GM23248 (cell line): ENCODE results near the gene DXO. TPM values are rescaled to one million over a fixed set of nuclear protein-coding genes. Genes with fewer than 3 reads are reported as not detected.

Experiments
- DNase-seq: peaks from one replicate; pipeline ENCODE4 v3.0.0-alpha.2; 2015
- H2AFZ ChIP-seq: fragments of 200-600 bp; sonication (generic); 2 replicates; pipeline ENCODE4 v1.6.1; 2016; ENCODE audit warnings: antibody characterized with exemption
- H3F3A ChIP-seq: fragments of 200-600 bp; sonication (generic); 2 replicates; pipeline ENCODE4 v1.6.1; 2016; ENCODE audit warnings: mild to moderate bottlenecking, antibody characterized with exemption, mixed run types; ENCODE audit not compliant: insufficient read depth
- H3K27ac ChIP-seq: fragments of 200-600 bp; sonication (generic); 2 replicates; pipeline ENCODE4 v1.5.1; 2016; ENCODE audit warnings: mild to moderate bottlenecking
- H3K27me3 ChIP-seq: fragments of 200-600 bp; sonication (generic); replicated peaks from 2 replicates; pipeline ENCODE4 v1.6.1; 2016; ENCODE audit warnings: mild to moderate bottlenecking; ENCODE audit not compliant: insufficient read depth
- H3K36me3 ChIP-seq: fragments of 200-600 bp; sonication (generic); 2 replicates; pipeline ENCODE4 v1.6.1; 2016; ENCODE audit warnings: low read depth, mild to moderate bottlenecking
- H3K4me1 ChIP-seq: fragments of 200-600 bp; sonication (generic); 2 replicates; pipeline ENCODE4 v1.6.1; 2016; ENCODE audit warnings: mild to moderate bottlenecking; ENCODE audit not compliant: insufficient read depth
- H3K4me2 ChIP-seq: fragments of 200-600 bp; sonication (generic); one replicate; pipeline ENCODE4 v1.6.1; 2016; ENCODE audit warnings: mild to moderate bottlenecking; ENCODE audit not compliant: unreplicated experiment
- H3K4me3 ChIP-seq: fragments of 200-600 bp; sonication (generic); 2 replicates; pipeline ENCODE4 v1.5.1; 2016; ENCODE audit warnings: mild to moderate bottlenecking
- H3K79me2 ChIP-seq: fragments of 200-600 bp; sonication (generic); 2 replicates; pipeline ENCODE4 v1.6.1; 2016; ENCODE audit warnings: mild to moderate bottlenecking; ENCODE audit not compliant: insufficient read depth
- H3K9ac ChIP-seq: fragments of 200-600 bp; sonication (generic); 2 replicates; pipeline ENCODE4 v1.6.1; 2016; ENCODE audit warnings: mild to moderate bottlenecking
- H3K9me2 ChIP-seq: fragments of 200-600 bp; sonication (generic); 2 replicates; pipeline ENCODE4 v1.6.1; 2016; ENCODE audit warnings: mixed run types, mild to moderate bottlenecking, moderate library complexity; ENCODE audit not compliant: insufficient read depth
- H3K9me3 ChIP-seq: fragments of 200-600 bp; sonication (generic); one replicate; pipeline ENCODE4 v1.6.1; 2017; ENCODE audit warnings: low read depth
- H4K20me1 ChIP-seq: fragments of 200-600 bp; sonication (generic); 2 replicates; pipeline ENCODE4 v1.6.0; 2016; ENCODE audit not compliant: insufficient read depth
- EZH2 ChIP-seq: fragments of 200-600 bp; sonication (generic); IDR thresholded peaks from 2 replicates; pipeline ENCODE4 v1.6.1; 2018; ENCODE audit warnings: antibody characterized with exemption, mild to moderate bottlenecking; ENCODE audit not compliant: insufficient read depth, poor library complexity, severe bottlenecking
- EZH2phosphoT487 ChIP-seq: fragments of 200-600 bp; sonication (generic); IDR thresholded peaks from 2 replicates; pipeline ENCODE4 v1.6.1; 2018; ENCODE audit warnings: antibody characterized with exemption, moderate library complexity, mild to moderate bottlenecking, low read depth; ENCODE audit not compliant: insufficient read depth
- WGBS, 2 experiments: methylation state at CpG; one replicate each; pipeline ENCODE4 v1.1.6; 2015 to 2017; ENCODE audit warnings: low lambda C conversion rate in 2 of 2, low coverage in 1 of 2; ENCODE audit errors: missing lambda C conversion rate in 2 of 2; 5-methylcytosine and 5-hydroxymethylcytosine counted together
- in situ Hi-C: fragments of 300-500 bp; cut with MboI; formaldehyde crosslinking; loops from 2 replicates; pipeline ENCODE4 v1.15.0; 2020
- polyA plus RNA-seq: library from polyadenylated mRNA; unstranded; fragments of >200 nt; fragmentation: Nextera tagmentation; extraction: Ambion mirVana; gene quantifications from 2 replicates; pipeline ENCODE4 v1.2.1, GENCODE V29; 2016
- total RNA-seq: library from RNA; depleted of rRNA; stranded (reverse); fragments of >200 nt; shearing (Covaris generic); gene quantifications from 2 replicates; pipeline ENCODE4 v1.2.3, GENCODE V29; 2014

The DXO gene
- total and polyA plus RNA-seq, 2 experiments from 2014 or later: 24.2 to 26.6 TPM

DNA sequence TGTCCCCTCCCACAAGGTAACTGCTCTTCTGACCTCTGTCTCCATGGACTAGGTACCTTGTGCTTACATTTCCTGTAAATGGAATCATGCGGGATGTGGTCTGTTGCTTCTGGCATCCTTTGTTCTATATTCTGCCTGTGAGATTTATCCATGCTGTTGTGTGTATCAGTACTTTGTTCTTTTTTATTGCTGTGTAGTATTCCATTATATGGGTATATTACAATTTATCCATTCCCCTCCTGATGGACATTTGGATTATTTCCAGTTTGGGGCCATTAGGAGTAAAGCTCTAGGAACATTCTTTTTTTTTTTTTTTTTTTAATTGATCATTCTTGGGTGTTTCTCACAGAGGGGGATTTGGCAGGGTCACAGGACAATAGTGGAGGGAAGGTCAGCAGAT lies 41.0 kb downstream of the DXO start:
- Histone ChIP-seq H3K27me3 (no peaks in the 10 kb centered on the region), H3F3A (no peaks in the 10 kb centered on the region), H3K9me3 (no peaks in the 10 kb centered on the region), H3K9ac (no peak overlapping the region), H4K20me1 (no peaks in the 10 kb centered on the region), H3K27ac (no peak overlapping the region), H3K9me2 (no peaks in the 10 kb centered on the region), H3K36me3 (no peaks in the 10 kb centered on the region), H2AFZ (no peak overlapping the region), H3K4me3 (no peak overlapping the region), H3K4me2 (no peak overlapping the region), H3K4me1 (no peaks in the 10 kb centered on the region), H3K79me2 (no peaks in the 10 kb centered on the region)
- WGBS, 2 experiments: 91 to 96% methylated on average over 1 of the region's 1 CpG
- DNase-seq: no peak
- in situ Hi-C loops: no loop called here
- TF ChIP-seq EZH2 (no peak), EZH2phosphoT487 (no peak)

DNA sequence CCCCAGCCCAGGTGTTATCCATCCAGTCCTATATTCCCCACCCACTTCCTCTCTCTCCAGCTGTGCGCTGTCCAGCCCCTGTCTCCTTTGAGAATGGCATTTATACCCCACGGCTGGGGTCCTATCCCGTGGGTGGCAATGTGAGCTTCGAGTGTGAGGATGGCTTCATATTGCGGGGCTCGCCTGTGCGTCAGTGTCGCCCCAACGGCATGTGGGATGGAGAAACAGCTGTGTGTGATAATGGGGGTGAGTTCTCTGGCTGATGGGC lies 43.3 kb downstream of the DXO start:
- no peaks in the 10 kb centered on the region for H3K36me3 ChIP-seq
- no peak for DNase-seq
- WGBS, 2 experiments: 74 to 80% methylated on average over 9 of the region's 9 CpGs
- no peaks in the 10 kb centered on the region for H4K20me1 ChIP-seq
- H3K4me1 ChIP-seq: no peaks in the 10 kb centered on the region
- no peaks in the 10 kb centered on the region for H3F3A ChIP-seq
- no peak overlapping the region for H3K27ac ChIP-seq
- H3K79me2 ChIP-seq: no peaks in the 10 kb centered on the region
- no peak overlapping the region for H3K4me3 ChIP-seq
- no peak overlapping the region for H3K9ac ChIP-seq
- H3K27me3 ChIP-seq: no peaks in the 10 kb centered on the region
- H3K9me2 ChIP-seq: no peaks in the 10 kb centered on the region
- H3K4me2 ChIP-seq: no peak overlapping the region
- no peaks in the 10 kb centered on the region for H3K9me3 ChIP-seq
- in situ Hi-C loops: no loop called here
- H2AFZ ChIP-seq: no peak overlapping the region
- TF ChIP-seq EZH2 (no peak), EZH2phosphoT487 (no peak)

DNA sequence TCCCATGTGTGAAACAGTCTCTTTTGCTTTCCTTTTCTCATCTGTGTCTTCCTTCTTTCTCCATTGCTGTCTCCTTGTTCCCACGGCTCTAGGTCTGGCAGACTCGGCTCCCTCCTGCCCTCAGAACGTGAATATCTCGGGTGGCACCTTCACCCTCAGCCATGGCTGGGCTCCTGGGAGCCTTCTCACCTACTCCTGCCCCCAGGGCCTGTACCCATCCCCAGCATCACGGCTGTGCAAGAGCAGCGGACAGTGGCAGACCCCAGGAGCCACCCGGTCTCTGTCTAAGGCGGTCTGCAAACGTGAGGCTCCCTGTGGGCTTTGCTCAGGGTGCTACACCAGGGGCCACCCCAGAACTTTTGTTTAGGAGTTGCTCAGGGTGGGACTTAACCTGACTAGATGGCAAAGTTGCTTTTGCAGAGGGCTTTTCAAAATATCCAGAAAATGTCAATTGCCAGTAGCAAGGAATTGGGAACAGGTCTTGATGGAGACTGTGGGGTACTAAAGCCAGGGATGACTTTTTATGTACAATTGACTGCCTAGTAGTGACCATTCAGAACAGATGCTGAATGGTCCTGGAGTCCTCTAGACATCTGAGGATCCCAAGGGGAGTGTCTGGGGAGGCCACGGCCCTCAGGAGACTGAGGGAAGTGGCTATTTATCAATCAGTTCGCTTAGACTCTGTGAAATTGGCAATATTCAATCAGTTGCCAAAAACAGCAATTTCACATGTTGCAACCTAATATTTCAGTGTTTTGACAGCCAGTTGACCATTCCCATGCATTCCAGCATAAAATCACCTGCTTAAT lies 43.9 kb downstream of the DXO start:
- H3K36me3 ChIP-seq: no peaks in the 10 kb centered on the region
- no peak for DNase-seq
- H3K4me2 ChIP-seq: no peak overlapping the region
- 0 out of 2 replicates have a peak overlapping the region, but pooled peaks have one; percentile 0 for H3K9ac ChIP-seq
- no peaks in the 10 kb centered on the region for H3K4me1 ChIP-seq
- H3K4me3 ChIP-seq: peak overlapping the region; percentile 33
- H3K9me2 ChIP-seq: no peaks in the 10 kb centered on the region
- TF ChIP-seq EZH2phosphoT487: no peak
- no peak for TF ChIP-seq EZH2
- no peaks in the 10 kb centered on the region for H3K27me3 ChIP-seq
- H2AFZ ChIP-seq: peak overlapping the region; percentile 82
- in situ Hi-C loops: no loop called here
- no peaks in the 10 kb centered on the region for H3F3A ChIP-seq
- H3K79me2 ChIP-seq: no peaks in the 10 kb centered on the region
- H3K9me3 ChIP-seq: no peaks in the 10 kb centered on the region
- no peak overlapping the region for H3K27ac ChIP-seq
- 57 to 64% methylated on average over 11 of the region's 11 CpGs for WGBS, 2 experiments
- no peaks in the 10 kb centered on the region for H4K20me1 ChIP-seq

DNA sequence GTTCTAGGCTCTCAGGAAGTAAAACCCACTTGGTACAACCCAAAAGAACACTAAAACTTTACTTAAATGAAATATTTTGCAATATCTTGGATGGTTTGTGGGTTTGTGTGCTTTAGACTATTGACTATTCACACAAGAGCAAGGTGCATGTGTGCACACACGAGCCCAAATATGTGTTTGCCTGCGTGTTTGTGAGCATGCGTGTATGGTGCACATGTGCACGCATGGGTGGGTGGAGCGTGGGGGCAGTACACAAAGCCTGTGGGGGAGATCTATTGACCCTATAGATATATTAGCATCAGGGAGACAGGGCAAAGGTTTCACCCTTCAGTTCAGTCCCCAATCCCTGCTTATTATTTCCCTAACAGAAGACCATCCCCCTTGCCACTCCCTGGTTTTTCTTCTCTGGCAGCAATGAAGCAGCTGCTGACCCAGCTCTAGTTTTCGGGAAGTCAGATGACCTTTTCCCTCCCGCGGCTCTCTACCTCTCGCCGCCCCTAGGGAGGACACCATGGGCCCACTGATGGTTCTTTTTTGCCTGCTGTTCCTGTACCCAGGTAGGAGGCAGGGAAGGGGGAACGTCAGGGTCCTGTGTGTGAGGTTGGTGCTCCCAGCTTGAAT lies 44.6 kb downstream of the DXO start, which contains the start of gene C2:
C2 (plus strand) TSS at position 476 of the 621 bp plus-strand sequence; CDS start at position 512, 36 bp downstream.
- Histone ChIP-seq H3K4me2 (no peak within 1 kb of the TSS), H3K9me2 (no peaks in the 10 kb centered on the region), H3K36me3 (no peaks in the 10 kb centered on the region), H3K4me3 (peak within 1 kb of the TSS; percentile 33), H4K20me1 (no peaks in the 10 kb centered on the region), H3K27ac (no peak within 1 kb of the TSS), H2AFZ (peak within 1 kb of the TSS; percentile 82), H3K79me2 (no peaks in the 10 kb centered on the region), H3F3A (no peaks in the 10 kb centered on the region), H3K9me3 (no peaks in the 10 kb centered on the region), H3K9ac (0 out of 2 replicates have a peak within 1 kb of the TSS, but pooled peaks have one; percentile 0), H3K27me3 (no peaks in the 10 kb centered on the region), H3K4me1 (no peaks in the 10 kb centered on the region)
- in situ Hi-C loops: no loop called here
- no peak for DNase-seq
- 34 to 45% methylated on average over 11 of the region's 11 CpGs for WGBS, 2 experiments
- TF ChIP-seq EZH2phosphoT487 (no peak), EZH2 (no peak)
